OCI-M2 (cell line): Measurements from ENCODE around the gene CTLA4.

Experiments used
- DNase-seq: peaks from one replicate; lab custom pipeline; 2025; ENCODE audit not compliant: unreplicated experiment; lab: John Stamatoyannopoulos, UW

Gene CTLA4

GRCh38 chr2:203889944-203890343, 22.4 kb downstream of the CTLA4 start:
- no peak for DNase-seq

GRCh38 chr2:203890733-203891132, 23.2 kb downstream of the CTLA4 start:
- no peak for DNase-seq

DNA sequence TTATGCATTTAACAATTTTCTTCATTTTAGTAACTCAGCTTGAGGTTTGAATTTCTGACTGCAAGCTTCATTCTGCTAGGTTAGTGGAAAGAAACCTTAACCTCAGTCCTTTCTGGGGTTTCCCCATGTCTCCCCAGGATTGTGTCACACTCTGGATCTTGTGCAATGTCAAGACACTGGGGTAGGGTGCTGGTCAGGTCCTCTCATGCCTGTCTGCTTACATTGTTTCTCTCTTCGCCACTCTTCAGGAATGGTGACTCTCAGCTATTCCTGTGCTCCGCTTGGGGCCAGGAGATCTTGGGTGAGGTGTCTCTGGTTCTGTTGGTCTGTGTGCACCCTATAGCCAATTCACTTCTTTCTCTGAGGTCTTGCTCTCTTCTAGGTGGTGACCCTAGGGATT, 23.9 kb downstream of the CTLA4 start:
- DNase-seq = no peak

- no peak for DNase-seq
Observed at GRCh38 chr2:203892207-203892606, 24.6 kb downstream of the CTLA4 start.

DNA sequence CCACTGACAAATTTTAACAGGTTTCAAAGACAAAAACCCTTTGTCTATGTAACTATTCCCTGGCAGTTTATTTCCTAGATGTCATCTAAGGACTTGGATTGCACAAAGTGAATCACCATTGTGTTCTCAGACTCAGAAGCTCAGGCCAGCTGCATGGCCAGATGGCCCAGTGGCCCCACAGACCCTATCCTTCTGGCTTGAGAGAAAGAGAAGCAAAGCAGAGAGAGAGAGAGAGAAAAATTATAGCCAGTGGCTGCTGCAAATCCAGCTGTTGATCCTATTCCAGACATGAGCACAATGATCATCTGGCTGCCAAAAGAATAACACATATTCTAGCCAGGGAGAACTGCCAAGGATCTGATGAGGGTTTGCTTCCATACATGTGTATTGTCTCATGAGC, 25.8 kb downstream of the CTLA4 start:
- DNase-seq = no peak

DNA sequence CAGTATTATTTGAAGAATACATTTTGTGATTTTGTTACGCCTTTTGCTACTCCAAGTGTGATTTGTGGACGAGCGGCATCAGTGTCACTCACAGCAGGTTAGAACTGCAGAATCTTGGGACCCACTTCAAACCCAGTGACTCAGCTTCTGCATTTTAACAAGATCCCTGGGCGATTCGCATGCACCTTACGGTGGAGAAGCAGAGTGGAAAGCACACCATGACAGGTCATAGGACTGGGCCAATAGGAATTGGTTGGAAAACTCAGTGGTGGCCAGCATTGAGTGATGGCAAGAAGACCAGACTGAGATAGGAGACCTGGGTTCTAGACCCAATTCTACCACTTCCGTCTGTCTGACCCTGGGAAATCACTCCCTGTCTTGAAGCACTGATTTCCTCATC, 26.3 kb downstream of the CTLA4 start:
- DNase-seq = no peak

DNA sequence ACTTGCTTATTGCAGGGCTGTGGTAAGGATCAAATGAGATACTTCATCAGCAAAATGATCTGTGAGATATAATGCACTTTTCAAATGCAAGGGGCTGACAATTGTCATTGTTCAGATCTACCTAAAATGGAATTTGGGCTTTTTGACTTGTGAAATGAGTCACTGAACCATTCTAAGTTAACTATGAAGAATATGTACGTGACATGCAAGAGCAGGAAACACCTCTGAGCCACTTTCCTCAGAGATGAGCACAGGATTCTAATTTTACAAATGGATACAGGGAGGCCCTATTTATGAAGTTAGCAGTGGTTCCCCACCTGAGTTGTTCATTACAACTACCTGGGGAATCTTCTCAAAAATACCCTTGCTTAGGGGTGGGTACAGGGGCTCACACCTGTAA, 26.7 kb downstream of the CTLA4 start:
- DNase-seq = no peak

DNA sequence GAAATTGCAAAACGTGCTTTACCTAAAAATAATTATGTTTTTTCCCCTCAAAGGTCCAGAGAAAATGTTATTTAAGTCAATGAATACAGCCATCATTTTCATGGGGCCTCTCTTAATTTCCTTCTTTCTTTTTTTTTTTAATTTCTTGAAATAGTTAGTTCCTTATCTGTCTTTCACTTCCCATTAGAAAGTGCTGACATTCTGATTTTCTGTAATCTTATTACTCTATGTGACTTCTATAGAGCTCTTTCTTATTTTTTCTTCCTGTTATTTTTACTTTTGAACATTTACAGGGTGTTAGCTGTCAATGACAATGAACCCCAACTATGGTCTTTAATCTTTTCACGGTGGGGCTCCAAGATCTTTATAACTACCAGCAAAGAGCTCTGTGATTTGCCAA, 30.0 kb downstream of the CTLA4 start:
- DNase-seq = no peak

GRCh38 chr2:203898657-203899056, 31.1 kb downstream of the CTLA4 start:
- no peak for DNase-seq

GRCh38 chr2:203900253-203900652, 32.7 kb downstream of the CTLA4 start:
- DNase-seq = no peak

- DNase-seq = no peak
Observed at GRCh38 chr2:203904022-203904421, 36.5 kb downstream of the CTLA4 start.

GRCh38 chr2:203905656-203906055, 38.1 kb downstream of the CTLA4 start:
- no peak for DNase-seq

DNA sequence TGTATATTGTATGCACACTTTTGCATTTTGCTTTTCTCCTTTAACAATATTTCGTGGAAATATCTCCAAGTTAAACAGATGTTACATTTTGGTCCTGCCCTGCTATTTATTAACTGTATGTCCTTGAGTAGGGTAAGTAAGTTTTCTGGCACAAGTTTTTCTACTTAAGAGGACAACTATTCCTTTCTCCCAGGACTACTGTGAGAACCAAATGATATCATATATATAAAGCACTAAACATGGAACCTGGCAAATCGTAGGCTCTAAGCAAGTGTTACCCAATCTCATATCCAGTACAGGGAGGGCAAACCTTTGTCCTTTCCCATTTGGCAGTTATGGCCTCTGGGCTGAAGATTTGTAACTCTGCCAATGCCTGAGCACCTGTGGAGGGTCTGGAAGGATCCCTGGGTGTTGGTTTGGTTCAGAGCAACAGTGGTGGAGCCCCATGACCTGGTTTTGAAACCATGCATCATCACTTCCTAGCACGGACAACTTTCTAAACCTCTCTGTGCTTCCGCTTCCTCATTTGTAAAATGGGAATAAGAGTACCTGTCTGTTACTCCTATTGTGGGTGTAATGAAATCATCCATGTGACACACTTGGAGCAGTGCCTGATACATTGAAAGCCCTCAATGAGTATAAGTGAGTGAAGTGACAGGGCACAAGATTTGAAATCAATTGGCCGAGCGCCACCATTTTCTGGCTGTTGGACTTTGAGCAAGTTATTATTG, 40.7 kb downstream of the CTLA4 start:
- no peak for DNase-seq

DNA sequence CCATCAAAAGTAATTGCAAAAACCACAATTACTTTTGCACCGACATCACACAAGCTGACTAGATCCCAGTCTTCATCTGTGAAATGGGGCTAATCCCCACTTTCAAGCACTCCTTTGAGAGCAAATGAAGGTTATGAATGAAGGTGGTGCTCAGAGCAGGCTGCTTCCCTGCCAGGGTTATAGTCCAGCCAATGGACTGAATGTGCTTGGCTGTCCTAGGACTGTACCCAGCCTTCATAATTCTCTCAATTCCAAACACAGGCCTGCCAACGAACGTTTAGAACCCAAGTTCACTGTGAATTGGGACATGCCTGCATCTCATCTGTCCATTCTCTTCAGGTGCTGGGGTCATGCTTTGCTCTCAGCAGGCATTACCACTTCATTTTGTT, 41.2 kb downstream of the CTLA4 start:
- no peak for DNase-seq

- DNase-seq = no peak
Observed at GRCh38 chr2:203909261-203909967, 41.8 kb downstream of the CTLA4 start.

- no peak for DNase-seq
Observed at GRCh38 chr2:203909974-203910373, 42.4 kb downstream of the CTLA4 start.

GRCh38 chr2:203913947-203914346, 46.4 kb downstream of the CTLA4 start:
- no peak for DNase-seq

- DNase-seq = no peak
Observed at GRCh38 chr2:203914546-203915182, 47.1 kb downstream of the CTLA4 start.

DNA sequence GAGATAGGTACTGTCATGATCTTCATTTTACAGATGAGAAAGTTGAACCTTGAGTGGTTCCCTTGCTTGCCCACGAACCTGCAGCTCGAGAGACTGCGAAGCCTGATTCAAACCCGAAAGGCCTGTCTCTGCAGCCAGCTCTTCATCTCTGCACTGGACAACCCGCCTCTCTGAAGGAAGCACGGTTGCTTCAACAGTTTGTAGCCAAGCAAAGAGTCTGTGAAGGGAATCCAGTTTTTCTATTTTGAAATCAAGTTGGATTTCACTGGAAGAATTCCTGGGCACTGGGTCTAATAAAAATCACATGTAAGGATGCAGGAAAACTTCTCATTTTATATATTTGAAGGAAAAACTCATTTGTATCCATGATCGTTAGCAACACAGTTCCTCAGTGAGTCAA, 47.7 kb downstream of the CTLA4 start:
- no peak for DNase-seq

GRCh38 chr2:203916756-203917155, 49.2 kb downstream of the CTLA4 start:
- no peak for DNase-seq

GRCh38 chr2:203918264-203918663, 50.7 kb downstream of the CTLA4 start:
- DNase-seq = no peak

DNA sequence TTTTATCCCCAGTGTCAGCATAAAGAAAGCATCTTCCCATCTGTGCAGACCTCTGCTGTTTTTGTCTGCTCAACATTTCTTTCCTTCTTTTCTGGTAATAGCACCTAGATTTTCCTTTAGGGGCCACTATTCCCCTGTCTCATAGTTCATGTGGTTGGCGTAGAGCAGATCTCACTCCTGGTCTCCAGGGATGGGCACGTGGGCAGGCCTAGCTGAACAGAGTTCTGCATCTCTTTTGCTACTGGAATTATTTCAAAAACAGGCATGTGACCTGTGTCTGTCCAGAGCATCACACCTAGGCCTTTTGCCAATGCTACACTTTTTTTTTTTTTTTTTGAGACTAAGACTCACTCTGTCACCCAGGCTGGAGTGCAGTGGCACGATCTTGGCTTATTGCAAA, 51.3 kb downstream of the CTLA4 start:
- no peak for DNase-seq
